Chondrocyte (in vitro differentiated cells): Measurements from ENCODE around the gene GNRHR. TPM values are rescaled to one million over a fixed set of nuclear protein-coding genes. Genes with fewer than 3 reads are reported as not detected.
"Not testable (repeated sequence)": the region's sequence is repeated elsewhere in the genome, so short reads cannot be mapped to it uniquely, and the experiment has no call there.

Experiments used
- DNase-seq: peaks from one replicate; pipeline ENCODE4 v3.0.0; 2021; ENCODE audit warnings: mixed read lengths, low spot score
- H3K27ac Mint-ChIP-seq: one replicate; pipeline ENCODE4 v1.8.0; 2021; ENCODE audit warnings: mild to moderate bottlenecking, moderate library complexity, mixed read lengths; ENCODE audit not compliant: unreplicated experiment
- H3K27me3 Mint-ChIP-seq: 2 replicates; pipeline ENCODE4 v1.8.0; 2021; ENCODE audit warnings: low read depth, mixed read lengths
- H3K36me3 Mint-ChIP-seq: 2 replicates; pipeline ENCODE4 v1.8.0; 2021; ENCODE audit warnings: low read depth, mixed read lengths
- H3K4me1 Mint-ChIP-seq: 2 replicates; pipeline ENCODE4 v1.8.0; 2021; ENCODE audit warnings: low read depth, mild to moderate bottlenecking, mixed read lengths
- H3K4me3 Mint-ChIP-seq: one replicate; pipeline ENCODE4 v1.8.0; 2021; ENCODE audit warnings: mild to moderate bottlenecking, moderate library complexity, mixed read lengths; ENCODE audit not compliant: unreplicated experiment
- H3K9me3 Mint-ChIP-seq: 2 replicates; pipeline ENCODE4 v1.8.0; 2021; ENCODE audit warnings: low read depth, mixed read lengths
- total RNA-seq: library from RNA; stranded (reverse); gene quantifications from 3 replicates; pipeline ENCODE4 v1.2.1, GENCODE V29; 2021
- TF ChIP-seq, protein P1 (sequence below): fragments of 200-600 bp; sonication (generic); IDR thresholded peaks from 2 replicates; pipeline ENCODE4 v1.5.0; 2021; ENCODE audit warnings: antibody characterized with exemption, mild to moderate bottlenecking, moderate library complexity

GNRHR gene
- total RNA-seq, 1 donor from 2014 or later = not detected

DNA sequence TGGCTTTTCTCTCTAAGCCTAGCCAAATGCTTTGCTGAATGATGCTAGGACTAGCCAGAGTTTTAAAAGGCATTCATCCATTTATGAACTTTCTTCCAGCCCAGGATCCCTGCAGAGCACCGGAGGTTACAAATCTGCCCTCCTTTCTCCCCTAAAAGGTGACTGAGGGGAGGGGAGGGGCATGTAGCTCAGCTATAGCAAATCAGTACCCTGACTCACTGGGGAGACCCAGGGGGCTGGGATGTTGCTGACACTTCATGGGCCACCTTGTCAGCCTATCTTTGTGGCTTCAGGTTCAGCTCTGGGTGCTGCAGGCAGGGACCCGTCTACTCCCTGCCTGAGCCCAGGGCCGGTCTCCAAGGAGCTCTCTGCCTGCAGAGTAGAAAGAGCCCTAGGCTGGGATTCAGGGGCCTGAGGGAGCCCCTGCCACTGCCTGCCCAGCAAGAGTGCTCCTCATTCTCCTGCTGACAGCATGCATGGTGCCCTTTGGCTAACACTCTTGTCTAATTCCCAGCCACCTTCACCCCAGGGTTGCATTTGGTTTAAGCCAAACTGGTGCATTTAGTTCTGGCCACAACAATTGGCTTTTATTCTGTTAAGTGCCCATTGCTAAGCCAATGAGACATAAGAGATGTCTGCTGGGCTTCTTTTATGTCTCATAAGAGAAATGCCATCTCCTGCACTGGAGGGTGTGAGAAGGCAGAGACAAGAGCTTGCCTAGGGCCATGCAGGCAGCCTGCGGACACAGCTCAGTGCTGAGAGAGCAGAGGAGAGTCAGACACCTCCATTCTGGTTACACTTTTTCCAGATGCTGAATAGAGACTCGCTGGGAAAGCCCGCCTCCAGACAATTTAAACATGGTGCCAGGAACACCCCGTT, 41.3 kb downstream of the GNRHR start:
- H3K27me3 Mint-ChIP-seq = no peaks in the 10 kb centered on the region
- DNase-seq = no peak
- TF ChIP-seq, protein P1, sequence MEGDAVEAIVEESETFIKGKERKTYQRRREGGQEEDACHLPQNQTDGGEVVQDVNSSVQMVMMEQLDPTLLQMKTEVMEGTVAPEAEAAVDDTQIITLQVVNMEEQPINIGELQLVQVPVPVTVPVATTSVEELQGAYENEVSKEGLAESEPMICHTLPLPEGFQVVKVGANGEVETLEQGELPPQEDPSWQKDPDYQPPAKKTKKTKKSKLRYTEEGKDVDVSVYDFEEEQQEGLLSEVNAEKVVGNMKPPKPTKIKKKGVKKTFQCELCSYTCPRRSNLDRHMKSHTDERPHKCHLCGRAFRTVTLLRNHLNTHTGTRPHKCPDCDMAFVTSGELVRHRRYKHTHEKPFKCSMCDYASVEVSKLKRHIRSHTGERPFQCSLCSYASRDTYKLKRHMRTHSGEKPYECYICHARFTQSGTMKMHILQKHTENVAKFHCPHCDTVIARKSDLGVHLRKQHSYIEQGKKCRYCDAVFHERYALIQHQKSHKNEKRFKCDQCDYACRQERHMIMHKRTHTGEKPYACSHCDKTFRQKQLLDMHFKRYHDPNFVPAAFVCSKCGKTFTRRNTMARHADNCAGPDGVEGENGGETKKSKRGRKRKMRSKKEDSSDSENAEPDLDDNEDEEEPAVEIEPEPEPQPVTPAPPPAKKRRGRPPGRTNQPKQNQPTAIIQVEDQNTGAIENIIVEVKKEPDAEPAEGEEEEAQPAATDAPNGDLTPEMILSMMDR = no peak
- H3K4me1 Mint-ChIP-seq = peaks cover 8% of the 10 kb centered on the region
- H3K4me3 Mint-ChIP-seq = no peak overlapping the region
- no peaks in the 10 kb centered on the region for H3K9me3 Mint-ChIP-seq
- no peaks in the 10 kb centered on the region for H3K36me3 Mint-ChIP-seq
- H3K27ac Mint-ChIP-seq = no peak overlapping the region

DNA sequence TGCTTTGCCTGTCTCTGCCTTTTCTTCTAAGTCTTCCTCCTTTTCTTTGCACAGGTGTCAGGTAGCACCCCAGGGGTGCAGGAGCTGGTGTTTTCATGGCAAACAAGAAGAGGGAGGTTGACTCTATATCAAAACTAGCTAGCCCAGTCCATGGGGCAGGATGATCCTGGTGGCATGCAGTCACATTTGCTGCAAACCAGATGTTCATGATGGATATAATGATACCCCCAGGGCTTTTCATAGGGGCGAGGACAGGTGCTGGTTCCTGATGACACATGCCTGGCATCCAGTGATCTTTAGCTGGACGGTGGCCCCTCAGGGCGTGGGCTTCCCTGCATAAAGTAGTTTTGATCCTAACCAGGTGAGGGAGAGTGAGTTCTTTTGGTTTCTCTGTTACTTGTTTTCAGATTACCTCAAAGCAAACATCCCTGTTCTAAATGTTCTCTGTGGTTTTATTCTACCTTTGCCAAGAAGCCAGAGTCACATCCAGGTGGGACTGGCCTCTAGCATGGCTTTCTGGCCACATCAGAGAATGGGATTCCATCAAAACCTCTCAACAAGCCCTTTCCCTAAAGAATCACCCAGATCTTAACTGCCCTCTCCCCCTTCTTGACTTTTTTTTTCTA, 42.1 kb downstream of the GNRHR start:
- Mint-ChIP-seq H3K4me3 (no peak overlapping the region), H3K27me3 (no peaks in the 10 kb centered on the region), H3K36me3 (no peaks in the 10 kb centered on the region), H3K27ac (no peak overlapping the region), H3K4me1 (peaks cover 8% of the 10 kb centered on the region), H3K9me3 (no peaks in the 10 kb centered on the region)
- DNase-seq = no peak
- TF ChIP-seq, protein P1 = no peak

DNA sequence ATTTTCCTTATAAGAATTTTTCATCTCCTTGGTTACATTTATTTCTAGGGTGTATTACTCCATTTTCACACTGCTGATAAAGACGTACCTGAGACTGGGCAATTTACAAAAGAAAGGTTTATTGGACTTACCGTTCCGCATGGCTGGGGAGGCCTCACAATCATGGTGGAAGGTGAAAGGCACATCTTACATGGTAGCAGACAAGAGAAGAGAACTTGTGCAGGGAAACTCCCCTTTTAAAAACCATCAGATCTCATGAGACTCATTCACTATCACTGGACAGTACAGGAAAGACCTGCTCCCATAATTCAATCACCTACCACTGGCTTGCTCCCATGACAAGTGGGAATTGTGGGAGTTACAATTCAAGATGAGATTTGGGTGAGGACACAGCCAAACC, 47.5 kb downstream of the GNRHR start:
- DNase-seq, H3K36me3 Mint-ChIP-seq, H3K4me3 Mint-ChIP-seq, H3K27me3 Mint-ChIP-seq, H3K27ac Mint-ChIP-seq, H3K9me3 Mint-ChIP-seq: not testable (repeated sequence)
- H3K4me1 Mint-ChIP-seq = peaks cover 14% of the 10 kb centered on the region

DNA sequence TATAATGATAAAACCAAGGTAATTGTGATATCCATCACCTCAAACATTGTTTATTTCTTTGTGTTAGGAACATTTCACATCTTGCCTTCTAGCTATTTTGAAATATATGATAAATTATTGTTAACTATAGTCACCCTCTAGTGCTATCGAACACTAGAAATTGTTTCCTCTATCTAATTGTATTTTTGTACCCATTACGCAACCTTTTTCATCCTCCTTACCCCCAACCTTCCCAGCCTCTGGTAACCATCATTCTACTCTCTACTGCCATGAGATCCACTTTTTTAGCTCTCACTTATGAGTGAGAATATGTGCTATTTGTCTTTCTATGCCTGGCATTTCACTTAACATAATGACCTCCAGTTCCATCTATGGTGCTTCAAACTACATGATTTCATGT, 49.3 kb downstream of the GNRHR start:
- Mint-ChIP-seq H3K27ac (no peak overlapping the region), H3K9me3 (no peaks in the 10 kb centered on the region), H3K36me3 (peaks cover 3% of the 10 kb centered on the region), H3K27me3 (no peaks in the 10 kb centered on the region), H3K4me1 (peaks cover 23% of the 10 kb centered on the region), H3K4me3 (no peak overlapping the region)
- DNase-seq = no peak
- TF ChIP-seq, protein P1 = no peak

DNA sequence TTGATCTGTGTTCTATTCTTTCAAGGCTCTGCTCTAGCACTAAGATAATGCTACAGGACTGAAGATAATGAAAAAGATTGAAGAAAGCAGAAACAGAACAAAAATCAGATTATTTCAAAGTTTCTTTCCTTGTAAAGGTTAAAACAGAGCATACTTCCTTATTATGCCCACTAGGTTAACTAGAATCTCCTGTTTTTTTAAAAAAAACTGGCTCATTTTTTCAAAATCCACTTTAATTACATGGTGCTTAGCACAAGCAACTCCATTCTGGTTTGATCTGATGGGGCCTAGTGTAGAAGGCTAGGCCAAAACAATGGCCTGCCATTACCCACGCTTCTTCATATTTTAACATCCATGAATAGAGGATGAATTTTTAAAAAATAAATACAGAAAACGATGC, 52.0 kb downstream of the GNRHR start:
- Mint-ChIP-seq H3K27me3 (no peaks in the 10 kb centered on the region), H3K36me3 (peaks cover 3% of the 10 kb centered on the region), H3K4me3 (peak overlapping the region; percentile 90), H3K9me3 (no peaks in the 10 kb centered on the region), H3K27ac (no peak overlapping the region), H3K4me1 (peaks cover 38% of the 10 kb centered on the region)
- DNase-seq = no peak
- TF ChIP-seq, protein P1 = no peak
